SK-N-SH treated with all-trans-retinoic acid at 6 μM for 48 hours (cell line): ENCODE measurements around the gene PSME2.

Source experiments
- ATAC-seq: fragments of 200-7000 bp; cut with Tn5 transposase; 3 replicates; pipeline ENCODE4 v1.9.1; 2020; ENCODE audit warnings: mild to moderate bottlenecking, moderate library complexity
- ARNTL ChIP-seq: fragments of 450-650 bp; formaldehyde crosslinking; IDR thresholded peaks from 2 replicates; pipeline ENCODE4 v1.5.0; 2020; ENCODE audit warnings: low read depth, mild to moderate bottlenecking, moderate library complexity, borderline replicate concordance
- BACH2 ChIP-seq: fragments of 250-450 bp; sonication (Bioruptor Pico); IDR thresholded peaks from 2 replicates; pipeline ENCODE4 v1.9.0; 2021; ENCODE audit warnings: mild to moderate bottlenecking, borderline replicate concordance
- CSDC2 ChIP-seq: fragments of 250-450 bp; sonication (Bioruptor Pico); IDR thresholded peaks from 2 replicates; pipeline ENCODE4 v1.5.0; 2020; ENCODE audit warnings: mild to moderate bottlenecking, moderate library complexity
- CSRNP3 ChIP-seq: fragments of 250-450 bp; sonication (Bioruptor Pico); IDR thresholded peaks from 2 replicates; pipeline ENCODE4 v1.5.1; 2021; ENCODE audit warnings: mild to moderate bottlenecking, moderate library complexity
- ESRRG ChIP-seq: fragments of 250-450 bp; sonication (Bioruptor Pico); IDR thresholded peaks from 2 replicates; pipeline ENCODE4 v1.6.1; 2021; ENCODE audit warnings: mild to moderate bottlenecking
- GLIS3 ChIP-seq: fragments of 250-450 bp; sonication (Bioruptor Pico); IDR thresholded peaks from 2 replicates; pipeline ENCODE4 v1.5.0; 2020; ENCODE audit warnings: mild to moderate bottlenecking, moderate library complexity
- ISL1 ChIP-seq: fragments of 250-450 bp; sonication (Bioruptor Pico); IDR thresholded peaks from 2 replicates; pipeline ENCODE4 v2.1.2; 2022; ENCODE audit warnings: mild to moderate bottlenecking, moderate library complexity
- OSR1 ChIP-seq: fragments of 250-450 bp; sonication (Bioruptor Pico); IDR thresholded peaks from 2 replicates; pipeline ENCODE4 v1.8.0; 2022; ENCODE audit warnings: moderate library complexity, mild to moderate bottlenecking, inconsistent platforms
- PPARA ChIP-seq: fragments of 250-450 bp; sonication (Bioruptor Pico); IDR thresholded peaks from 2 replicates; pipeline ENCODE4 v1.5.0; 2020; ENCODE audit warnings: mild to moderate bottlenecking, borderline replicate concordance
- RARB ChIP-seq: fragments of 250-450 bp; sonication (Bioruptor Pico); IDR thresholded peaks from 2 replicates; pipeline ENCODE4 v1.8.0; 2021; ENCODE audit warnings: mild to moderate bottlenecking, moderate library complexity
- SNAI2 ChIP-seq: fragments of 250-450 bp; sonication (Bioruptor Pico); IDR thresholded peaks from 2 replicates; pipeline ENCODE4 v1.5.0; 2020; ENCODE audit warnings: mild to moderate bottlenecking, moderate library complexity
- TCF4 ChIP-seq: fragments of 250-450 bp; sonication (Bioruptor Pico); IDR thresholded peaks from 2 replicates; pipeline ENCODE4 v1.8.0; 2021; ENCODE audit warnings: mild to moderate bottlenecking, moderate library complexity, borderline replicate concordance
- TOX ChIP-seq: fragments of 250-450 bp; sonication (Bioruptor Pico); IDR thresholded peaks from 2 replicates; pipeline ENCODE4 v1.8.0; 2021; ENCODE audit warnings: mild to moderate bottlenecking, moderate library complexity, borderline replicate concordance
- ZC3H10 ChIP-seq: fragments of 250-450 bp; sonication (Bioruptor Pico); IDR thresholded peaks from 2 replicates; pipeline ENCODE4 v1.5.1; 2021; ENCODE audit warnings: mild to moderate bottlenecking, moderate library complexity
- ZFP3 ChIP-seq: fragments of 250-450 bp; sonication (Bioruptor Pico); IDR thresholded peaks from 2 replicates; pipeline ENCODE4 v1.5.0; 2020; ENCODE audit warnings: mild to moderate bottlenecking, moderate library complexity
- ZFP30 ChIP-seq: fragments of 450-650 bp; formaldehyde crosslinking; IDR thresholded peaks from 2 replicates; pipeline ENCODE4 v1.5.0; 2022; ENCODE audit warnings: mild to moderate bottlenecking, moderate library complexity
- ZNF565 ChIP-seq: fragments of 450-650 bp; formaldehyde crosslinking; conservative IDR thresholded peaks from 2 replicates; pipeline ENCODE4 v1.5.0; 2020; ENCODE audit warnings: low read depth, mild to moderate bottlenecking, moderate library complexity
- ZNF70 ChIP-seq: fragments of 450-650 bp; formaldehyde crosslinking; IDR thresholded peaks from 2 replicates; pipeline ENCODE4 v1.5.0; 2020; ENCODE audit warnings: mild to moderate bottlenecking, moderate library complexity
- ZNF8 ChIP-seq: fragments of 450-650 bp; formaldehyde crosslinking; IDR thresholded peaks from 2 replicates; pipeline ENCODE4 v1.5.0; 2020; ENCODE audit warnings: mild to moderate bottlenecking, moderate library complexity
- TF ChIP-seq, protein P1 (sequence below): fragments of 250-450 bp; sonication (Bioruptor Pico); IDR thresholded peaks from 2 replicates; pipeline ENCODE4 v1.8.0; 2020; ENCODE audit warnings: mild to moderate bottlenecking, moderate library complexity, borderline replicate concordance
- TF ChIP-seq, protein P2 (sequence below): fragments of 250-450 bp; sonication (Bioruptor Pico); IDR thresholded peaks from 2 replicates; pipeline ENCODE4 v1.5.1; 2020; ENCODE audit warnings: low read depth, mild to moderate bottlenecking, moderate library complexity
- TF ChIP-seq, protein P3 (sequence below): fragments of 250-450 bp; sonication (Bioruptor Pico); IDR thresholded peaks from 2 replicates; pipeline ENCODE4 v1.5.0; 2020; ENCODE audit warnings: mild to moderate bottlenecking, moderate library complexity

The PSME2 gene

GRCh38 chr14:24141097-24141880 is 5.1 kb downstream of the PSME2 start, which contains the start of gene EMC9:
EMC9 (minus strand) TSS chr14:24141591; CDS start chr14:24141304, 287 bp downstream.
- ATAC-seq, result peak; percentile 93

DNA sequence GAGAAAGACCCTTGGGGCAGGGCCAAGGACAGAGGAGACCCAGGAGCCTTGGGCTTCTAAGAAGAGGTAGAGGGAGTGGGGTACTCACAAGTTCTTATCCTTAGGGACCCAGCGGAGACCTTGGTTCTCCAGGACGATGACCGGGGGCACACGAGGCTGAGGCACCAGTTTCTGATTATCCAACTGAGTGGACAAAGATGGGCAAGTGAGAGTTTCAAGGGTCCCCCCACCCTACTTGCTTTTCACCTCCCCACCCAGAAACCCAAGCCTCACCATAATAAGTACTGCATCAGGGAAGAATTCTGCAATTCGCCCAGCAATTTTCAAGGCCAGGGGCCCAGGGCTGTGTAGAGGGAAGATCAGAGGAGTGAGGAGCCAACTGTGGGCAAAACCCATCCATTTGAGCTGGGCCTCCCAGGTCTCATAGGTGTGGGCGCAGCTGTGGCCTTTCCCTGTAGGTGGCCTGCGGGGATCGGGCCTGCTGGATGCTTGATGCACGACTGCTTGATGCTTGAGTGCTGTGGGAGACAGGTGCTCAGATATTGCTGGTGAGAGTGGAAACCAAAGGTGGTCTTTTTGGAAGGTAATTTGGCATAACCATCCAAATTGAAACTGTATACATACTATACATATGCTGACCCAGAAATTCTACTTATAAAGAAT is 7.0 kb downstream of the PSME2 start:
- TF ChIP-seq ZNF8 (CRISPR knock-in tag), result no peak
- TF ChIP-seq, protein P1, sequence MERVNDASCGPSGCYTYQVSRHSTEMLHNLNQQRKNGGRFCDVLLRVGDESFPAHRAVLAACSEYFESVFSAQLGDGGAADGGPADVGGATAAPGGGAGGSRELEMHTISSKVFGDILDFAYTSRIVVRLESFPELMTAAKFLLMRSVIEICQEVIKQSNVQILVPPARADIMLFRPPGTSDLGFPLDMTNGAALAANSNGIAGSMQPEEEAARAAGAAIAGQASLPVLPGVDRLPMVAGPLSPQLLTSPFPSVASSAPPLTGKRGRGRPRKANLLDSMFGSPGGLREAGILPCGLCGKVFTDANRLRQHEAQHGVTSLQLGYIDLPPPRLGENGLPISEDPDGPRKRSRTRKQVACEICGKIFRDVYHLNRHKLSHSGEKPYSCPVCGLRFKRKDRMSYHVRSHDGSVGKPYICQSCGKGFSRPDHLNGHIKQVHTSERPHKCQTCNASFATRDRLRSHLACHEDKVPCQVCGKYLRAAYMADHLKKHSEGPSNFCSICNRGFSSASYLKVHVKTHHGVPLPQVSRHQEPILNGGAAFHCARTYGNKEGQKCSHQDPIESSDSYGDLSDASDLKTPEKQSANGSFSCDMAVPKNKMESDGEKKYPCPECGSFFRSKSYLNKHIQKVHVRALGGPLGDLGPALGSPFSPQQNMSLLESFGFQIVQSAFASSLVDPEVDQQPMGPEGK, result no peak
- TF ChIP-seq BACH2 (CRISPR knock-in tag), result no peak
- TF ChIP-seq CSRNP3 (CRISPR knock-in tag), result no peak
- no peak for TF ChIP-seq ZC3H10 (CRISPR knock-in tag)
- no peak for ATAC-seq

More at GRCh38 chr14:24141097-24141880, 5.1 kb downstream of the PSME2 start, which contains the start of gene EMC9:
- TF ChIP-seq CSRNP3 (CRISPR knock-in tag) (0 out of 2 replicates have a peak, but pooled peaks have one; percentile 31), ESRRG (CRISPR knock-in tag) (no peak)

DNA sequence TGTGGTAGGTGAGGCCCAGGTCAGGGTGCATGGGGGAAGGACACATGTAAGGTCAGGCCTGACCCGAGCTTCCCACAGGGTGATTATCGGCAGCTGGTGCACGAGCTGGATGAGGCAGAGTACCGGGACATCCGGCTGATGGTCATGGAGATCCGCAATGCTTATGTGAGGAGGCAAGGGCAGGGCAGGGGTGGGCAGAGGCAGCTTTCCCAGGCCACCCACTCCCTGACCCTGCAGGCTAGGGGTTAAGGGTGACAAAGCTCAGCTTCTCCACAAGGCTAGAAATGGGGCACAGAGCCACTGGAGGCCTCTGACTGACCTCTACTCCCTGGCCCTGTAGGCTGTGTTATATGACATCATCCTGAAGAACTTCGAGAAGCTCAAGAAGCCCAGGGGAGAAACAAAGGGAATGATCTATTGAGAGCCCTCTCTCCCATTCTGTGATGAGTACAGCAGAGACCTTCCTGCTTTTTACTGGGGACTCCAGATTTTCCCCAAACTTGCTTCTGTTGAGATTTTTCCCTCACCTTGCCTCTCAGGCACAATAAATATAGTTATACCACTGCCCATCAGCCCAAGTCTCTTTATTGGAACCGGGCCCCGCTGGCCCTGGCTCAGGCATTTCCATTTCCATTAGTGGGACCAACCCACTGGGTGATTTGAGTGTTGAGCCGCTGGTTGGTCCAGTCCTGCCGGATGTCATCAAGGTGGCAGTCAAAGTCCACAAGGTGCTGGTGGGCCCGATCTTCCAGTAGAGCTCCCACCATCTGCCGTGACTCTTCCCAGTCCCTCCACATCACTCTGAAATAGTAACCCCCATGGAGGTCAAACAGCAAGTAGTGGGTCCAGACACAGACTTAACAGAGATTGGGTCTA is 7.8 kb downstream of the PSME2 start:
- no peak for ATAC-seq

More for the DNA sequence above, 7.8 kb downstream of the PSME2 start:
- TF ChIP-seq, protein P2, sequence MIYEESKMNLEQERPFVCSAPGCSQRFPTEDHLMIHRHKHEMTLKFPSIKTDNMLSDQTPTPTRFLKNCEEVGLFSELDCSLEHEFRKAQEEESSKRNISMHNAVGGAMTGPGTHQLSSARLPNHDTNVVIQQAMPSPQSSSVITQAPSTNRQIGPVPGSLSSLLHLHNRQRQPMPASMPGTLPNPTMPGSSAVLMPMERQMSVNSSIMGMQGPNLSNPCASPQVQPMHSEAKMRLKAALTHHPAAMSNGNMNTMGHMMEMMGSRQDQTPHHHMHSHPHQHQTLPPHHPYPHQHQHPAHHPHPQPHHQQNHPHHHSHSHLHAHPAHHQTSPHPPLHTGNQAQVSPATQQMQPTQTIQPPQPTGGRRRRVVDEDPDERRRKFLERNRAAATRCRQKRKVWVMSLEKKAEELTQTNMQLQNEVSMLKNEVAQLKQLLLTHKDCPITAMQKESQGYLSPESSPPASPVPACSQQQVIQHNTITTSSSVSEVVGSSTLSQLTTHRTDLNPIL (CRISPR knock-in tag), result no peak
- TF ChIP-seq ISL1 (CRISPR knock-in tag) (no peak), ARNTL (CRISPR knock-in tag) (no peak), ZC3H10 (CRISPR knock-in tag) (no peak), BACH2 (CRISPR knock-in tag) (no peak), ZFP30 (no peak), RARB (no peak), ZNF565 (CRISPR knock-in tag) (no peak), CSDC2 (CRISPR knock-in tag) (no peak), GLIS3 (CRISPR knock-in tag) (no peak), SNAI2 (no peak), TCF4 (CRISPR knock-in tag) (no peak), TOX (CRISPR knock-in tag) (no peak), CSRNP3 (CRISPR knock-in tag) (no peak), ZFP3 (CRISPR knock-in tag) (no peak), PPARA (CRISPR knock-in tag) (no peak), ESRRG (CRISPR knock-in tag) (no peak), ZNF70 (CRISPR knock-in tag) (no peak), OSR1 (CRISPR knock-in tag) (no peak)
- TF ChIP-seq, protein P3, sequence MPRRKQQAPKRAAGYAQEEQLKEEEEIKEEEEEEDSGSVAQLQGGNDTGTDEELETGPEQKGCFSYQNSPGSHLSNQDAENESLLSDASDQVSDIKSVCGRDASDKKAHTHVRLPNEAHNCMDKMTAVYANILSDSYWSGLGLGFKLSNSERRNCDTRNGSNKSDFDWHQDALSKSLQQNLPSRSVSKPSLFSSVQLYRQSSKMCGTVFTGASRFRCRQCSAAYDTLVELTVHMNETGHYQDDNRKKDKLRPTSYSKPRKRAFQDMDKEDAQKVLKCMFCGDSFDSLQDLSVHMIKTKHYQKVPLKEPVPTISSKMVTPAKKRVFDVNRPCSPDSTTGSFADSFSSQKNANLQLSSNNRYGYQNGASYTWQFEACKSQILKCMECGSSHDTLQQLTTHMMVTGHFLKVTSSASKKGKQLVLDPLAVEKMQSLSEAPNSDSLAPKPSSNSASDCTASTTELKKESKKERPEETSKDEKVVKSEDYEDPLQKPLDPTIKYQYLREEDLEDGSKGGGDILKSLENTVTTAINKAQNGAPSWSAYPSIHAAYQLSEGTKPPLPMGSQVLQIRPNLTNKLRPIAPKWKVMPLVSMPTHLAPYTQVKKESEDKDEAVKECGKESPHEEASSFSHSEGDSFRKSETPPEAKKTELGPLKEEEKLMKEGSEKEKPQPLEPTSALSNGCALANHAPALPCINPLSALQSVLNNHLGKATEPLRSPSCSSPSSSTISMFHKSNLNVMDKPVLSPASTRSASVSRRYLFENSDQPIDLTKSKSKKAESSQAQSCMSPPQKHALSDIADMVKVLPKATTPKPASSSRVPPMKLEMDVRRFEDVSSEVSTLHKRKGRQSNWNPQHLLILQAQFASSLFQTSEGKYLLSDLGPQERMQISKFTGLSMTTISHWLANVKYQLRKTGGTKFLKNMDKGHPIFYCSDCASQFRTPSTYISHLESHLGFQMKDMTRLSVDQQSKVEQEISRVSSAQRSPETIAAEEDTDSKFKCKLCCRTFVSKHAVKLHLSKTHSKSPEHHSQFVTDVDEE, result no peak
